GM21367 (cell line): Measurements from ENCODE around the gene WARS2.

Experiments
- ATAC-seq: cut with Tn5 transposase; IDR thresholded peaks from one replicate; pipeline ENCODE4 v1.9.1; 2021; ENCODE audit not compliant: unreplicated experiment

Gene WARS2

DNA sequence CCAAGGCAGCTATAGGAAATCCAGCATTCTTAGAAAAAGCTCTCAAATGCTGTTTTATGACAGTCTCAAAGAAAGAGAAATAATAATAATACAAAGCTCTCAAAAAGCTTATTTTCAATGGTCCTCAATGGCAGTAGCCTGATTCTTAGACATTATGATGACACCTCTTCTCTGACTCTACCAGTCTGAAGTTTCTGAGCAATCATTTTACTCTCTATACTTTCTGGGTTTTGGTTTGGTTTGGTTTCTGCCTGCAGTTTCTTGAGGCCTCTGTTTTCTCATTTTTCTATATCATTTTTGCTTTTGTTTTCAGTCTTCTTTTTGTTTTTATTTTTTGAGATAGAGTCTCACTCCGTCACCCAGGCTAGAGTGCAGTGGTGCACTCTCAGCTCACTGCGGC lies 102.1 kb downstream of the WARS2 start:
- ATAC-seq = no peak

DNA sequence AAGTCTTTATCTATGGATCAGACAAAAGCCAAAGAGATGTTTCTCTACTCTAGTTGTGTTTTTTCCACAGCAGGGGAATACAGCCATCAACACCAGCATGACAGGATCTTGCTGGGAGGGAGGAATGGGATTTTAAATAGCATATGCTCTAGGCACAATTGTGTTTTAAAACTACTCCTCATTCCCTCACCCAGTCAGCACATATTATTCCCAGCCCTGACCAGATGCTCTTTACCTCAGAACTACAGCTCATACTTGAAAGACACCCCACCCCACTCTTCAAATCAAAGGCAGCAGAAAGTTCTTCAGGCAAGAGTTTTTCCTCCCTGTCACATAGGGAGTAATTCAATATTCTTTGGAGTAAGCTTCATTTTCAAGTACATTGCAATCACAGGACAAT lies 106.1 kb downstream of the WARS2 start:
- no peak for ATAC-seq

DNA sequence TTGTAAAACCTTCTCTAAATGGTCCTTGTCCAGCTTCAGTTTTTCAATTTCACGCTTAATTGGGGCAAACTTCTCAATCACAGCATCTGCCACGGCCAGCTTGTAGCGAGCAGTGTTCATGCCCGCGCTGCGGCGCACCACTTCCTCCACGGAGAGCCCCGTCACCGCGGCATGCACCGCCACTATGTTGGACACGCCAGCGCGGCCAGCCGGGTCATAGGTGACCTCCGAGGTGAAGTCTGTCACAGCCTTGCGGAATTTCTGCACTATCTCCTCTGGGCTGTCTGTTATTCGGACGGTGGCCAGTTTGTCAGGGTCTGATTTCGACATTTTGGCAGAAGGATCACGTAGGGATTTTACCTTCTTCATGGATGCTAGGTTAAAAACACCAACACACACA lies 107.5 kb downstream of the WARS2 start:
- no peak for ATAC-seq

DNA sequence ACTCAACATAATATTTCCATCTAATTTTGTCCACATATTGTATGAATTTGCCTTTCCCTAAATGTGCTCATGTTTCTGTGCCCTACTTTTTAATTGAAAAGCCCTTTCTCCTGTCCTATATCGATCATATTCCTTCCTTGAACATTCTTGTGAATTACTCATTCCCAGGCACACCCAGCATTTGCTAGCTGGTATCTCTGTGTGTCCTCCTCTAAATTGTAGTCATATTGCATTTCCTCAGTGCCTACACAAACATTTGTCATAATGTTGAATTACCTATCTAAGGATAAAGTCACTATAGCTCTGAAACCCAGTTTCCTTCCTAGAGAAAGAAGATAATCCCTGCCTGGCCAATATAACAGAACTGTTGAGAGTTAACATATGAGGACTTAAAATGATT lies 112.7 kb downstream of the WARS2 start:
- ATAC-seq = no peak

DNA sequence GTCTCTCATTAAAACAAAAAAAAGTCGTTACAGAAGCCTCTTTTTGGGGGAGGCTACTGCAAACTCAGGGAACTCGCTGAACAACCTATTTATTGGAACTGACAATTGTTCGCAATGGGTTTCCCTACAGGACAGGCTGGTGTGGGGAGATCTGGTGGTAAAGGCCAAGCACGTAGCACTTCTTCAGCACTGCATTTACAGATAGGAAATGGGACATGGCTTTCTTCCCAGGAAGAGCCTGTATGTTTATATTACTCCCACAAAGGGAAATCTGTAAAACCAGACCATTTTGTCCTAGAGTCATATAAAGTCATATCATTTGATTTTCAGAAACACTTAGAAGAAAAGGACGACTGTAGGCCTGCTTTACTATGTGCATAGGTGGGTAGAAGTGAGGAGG lies 113.5 kb downstream of the WARS2 start:
- no peak for ATAC-seq

DNA sequence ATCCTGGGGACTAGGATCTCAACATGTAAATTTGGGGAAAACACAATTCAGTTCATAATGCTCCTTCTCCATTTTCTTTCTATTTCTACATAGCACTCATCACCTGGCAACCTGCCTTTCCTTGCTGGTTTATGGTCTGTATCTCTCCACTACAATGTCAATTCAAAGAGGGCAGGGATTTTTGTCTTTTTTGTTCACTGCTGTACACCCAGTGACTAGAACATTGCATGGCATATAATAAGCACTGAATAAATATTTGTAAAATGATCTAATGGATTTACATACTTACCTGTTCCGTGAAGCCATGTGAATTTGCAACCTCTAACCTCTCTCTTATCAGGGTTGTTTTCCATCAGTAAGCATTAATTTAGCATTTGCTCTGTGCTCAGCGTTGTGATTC lies 124.9 kb downstream of the WARS2 start:
- no peak for ATAC-seq

DNA sequence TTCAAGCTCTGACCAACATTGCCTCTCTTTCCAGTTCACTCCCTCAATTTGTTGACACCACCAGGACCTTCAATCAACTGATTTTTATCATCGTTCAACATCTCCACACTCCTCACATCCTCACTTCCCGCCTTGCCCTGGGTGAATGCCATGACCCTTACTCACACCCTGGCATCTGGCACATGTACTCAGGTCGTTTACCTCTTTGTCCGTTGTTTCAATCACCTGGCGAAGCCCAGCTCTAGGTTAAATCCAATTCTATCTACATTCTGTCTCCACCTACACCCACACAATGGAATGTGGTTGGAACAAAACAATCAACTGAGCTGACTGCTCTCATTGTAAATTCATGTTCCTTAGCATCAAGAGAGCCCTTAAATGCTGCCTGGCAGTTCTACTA lies 128.1 kb downstream of the WARS2 start:
- ATAC-seq = no peak

DNA sequence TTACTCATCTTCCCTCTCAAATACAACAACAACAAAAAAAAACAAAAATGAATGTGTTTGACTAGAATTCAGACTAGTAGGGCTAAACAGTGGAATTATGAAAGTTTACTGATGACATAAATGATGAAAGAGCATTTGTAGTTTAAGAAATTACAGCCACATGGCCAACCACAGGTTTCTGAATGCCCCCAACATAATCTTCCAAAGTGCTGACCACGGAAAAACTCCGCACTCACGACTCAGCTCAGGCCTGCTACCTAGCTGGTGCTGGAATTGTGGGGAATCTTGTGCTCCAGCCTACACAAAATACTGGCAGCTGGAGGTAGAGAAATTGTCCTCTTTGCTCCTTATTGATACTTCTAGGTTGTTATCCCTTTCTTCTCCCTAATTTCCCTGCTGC lies 128.7 kb downstream of the WARS2 start:
- ATAC-seq = no peak

DNA sequence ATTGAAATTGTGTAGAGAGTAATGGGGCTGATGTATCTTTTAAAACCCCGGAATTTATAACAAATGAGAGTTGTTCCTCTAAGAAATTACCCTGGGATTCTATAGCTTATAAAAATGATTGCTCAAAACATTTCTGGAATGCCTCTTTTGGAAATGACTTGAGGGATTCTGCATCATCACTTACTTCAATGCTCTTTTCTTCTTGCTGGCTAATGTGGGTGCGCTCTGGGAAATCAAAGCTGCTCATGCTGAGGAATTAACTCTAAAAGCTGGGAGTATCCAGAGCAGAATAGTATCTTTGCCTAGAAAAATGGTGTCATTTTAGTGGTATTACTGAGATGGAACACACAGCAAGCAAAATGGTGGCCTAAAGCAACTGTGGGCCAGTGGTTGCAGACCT lies 129.3 kb downstream of the WARS2 start:
- ATAC-seq = no peak

DNA sequence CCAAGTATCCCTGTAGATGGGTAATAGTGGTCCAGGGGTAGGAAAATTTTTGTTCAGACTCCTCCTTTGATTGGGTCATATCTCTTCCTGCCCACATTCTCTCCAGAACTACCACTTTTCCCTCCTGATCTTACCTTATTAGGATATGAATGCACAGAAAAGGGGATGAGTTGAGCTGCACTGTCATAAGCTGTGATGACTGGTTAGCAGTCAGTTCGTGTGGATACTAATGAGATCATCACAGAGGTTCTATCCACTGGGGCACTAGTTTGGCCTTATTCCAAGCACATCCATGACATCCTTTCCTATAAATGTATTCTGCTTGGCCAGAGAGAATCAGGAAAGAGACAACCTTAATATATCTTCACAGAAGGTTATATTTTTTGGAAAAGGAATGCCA lies 130.3 kb downstream of the WARS2 start:
- ATAC-seq = no peak

DNA sequence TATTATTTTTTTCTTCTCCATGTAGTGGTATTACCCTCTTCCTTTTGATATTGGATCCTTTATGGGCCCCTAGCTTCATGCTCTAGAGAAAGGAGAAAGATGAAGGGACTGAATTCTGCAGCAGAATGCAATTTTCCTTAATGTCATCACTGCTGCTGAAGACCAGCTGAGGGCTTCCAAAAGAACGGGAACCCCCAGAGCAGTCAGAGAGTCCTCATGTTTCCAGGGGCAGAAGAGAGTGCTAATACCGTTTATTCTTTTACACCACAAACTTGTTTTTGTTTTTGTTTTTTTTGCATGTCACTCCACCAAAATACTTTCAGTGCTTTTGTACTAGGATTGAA lies 131.2 kb downstream of the WARS2 start:
- ATAC-seq = no peak

DNA sequence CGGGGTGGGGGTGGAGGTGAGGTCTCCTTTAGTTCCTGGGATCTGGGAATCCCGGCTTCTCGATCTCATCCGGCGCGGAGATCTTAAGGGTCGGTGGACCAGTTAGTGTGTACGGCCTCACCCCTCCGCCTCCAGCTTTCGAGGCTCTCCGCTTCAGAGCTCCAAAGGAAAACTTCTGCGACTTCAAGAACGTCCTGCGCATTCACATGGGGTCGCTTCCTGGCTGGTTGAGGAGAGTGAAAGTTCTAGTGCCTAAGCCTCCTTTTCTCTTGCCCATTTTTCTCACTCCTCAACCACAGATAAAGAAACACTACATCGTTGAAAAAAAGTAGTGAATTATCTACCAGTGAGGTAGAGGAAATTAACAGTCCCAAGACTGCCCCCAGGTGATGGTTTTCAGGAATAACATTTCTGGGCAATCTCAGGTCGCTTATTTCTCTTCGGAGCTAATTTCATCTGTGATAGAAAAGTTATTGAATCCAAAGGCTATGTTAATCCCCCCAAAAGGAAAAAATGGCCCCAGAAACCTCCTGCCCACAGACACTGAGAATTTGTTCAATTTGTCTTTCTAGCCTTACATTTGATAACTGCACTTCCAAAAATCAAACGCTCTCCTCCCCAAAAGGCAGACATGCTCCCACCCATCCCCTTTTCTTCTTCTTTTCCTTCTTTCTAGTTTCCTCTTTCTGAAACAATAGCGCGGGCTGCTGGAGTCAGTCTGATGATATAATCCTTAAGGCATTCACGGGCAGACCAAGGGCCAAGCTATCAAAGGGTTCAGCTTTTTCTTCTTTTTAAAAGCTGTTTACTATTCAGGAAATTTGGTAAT lies 131.8 kb downstream of the WARS2 start:
- ATAC-seq = no peak

DNA sequence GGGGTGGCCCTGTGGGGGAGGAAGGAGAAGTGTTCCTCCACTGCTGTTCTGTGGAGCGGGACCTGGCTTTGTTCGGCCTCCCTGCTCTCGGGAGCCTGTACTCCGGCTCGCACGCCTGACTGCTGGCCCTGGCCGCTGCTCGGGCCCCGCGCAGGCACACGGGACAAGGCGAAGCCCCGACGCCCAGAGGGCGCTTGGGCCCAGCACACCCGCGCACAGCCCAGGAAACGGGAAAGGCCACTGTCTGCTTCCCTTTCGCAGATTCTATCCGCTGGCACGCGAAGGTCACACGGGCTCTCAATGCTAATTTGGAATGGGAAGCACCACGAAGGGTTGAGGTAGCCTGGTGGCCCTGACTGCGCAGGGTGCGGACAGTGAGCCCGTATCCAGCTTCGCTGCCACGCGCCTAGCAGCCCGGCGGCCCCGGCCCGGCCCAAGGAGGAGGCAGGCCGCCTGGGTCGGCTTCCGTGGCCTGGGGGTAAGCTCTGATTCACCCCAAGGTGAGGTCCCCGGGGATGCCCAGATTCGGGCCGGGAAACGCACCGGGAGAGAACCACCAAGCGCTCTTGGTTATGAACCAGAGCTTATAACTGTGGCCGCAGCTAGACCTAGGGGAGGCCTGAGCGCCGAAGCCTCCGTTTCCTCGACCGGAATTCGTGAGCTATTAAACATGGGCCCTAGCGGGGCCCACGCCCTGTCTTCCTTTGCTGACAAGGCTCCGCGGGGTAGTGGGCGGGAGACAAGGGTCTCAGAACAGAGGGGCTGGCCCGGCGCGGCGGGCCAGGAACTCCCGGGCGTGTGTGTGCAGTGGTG lies 132.6 kb downstream of the WARS2 start:
- ATAC-seq = no peak

DNA sequence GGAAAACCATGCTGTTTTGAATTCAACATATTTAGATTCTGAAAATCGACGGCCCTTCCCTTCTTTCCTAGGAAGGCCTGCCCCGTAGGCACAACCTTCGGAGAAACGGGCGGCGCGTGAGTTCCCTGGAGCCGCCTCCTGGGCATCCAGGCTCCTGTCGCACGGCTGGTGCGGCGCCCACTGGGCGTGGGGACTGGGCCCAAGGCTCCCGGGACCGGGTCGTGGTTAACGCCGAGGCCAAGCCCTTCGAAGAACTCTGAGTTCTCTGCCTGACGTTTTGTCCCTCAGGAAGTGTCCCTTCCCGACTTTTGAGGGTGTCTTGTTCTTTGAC lies 133.1 kb downstream of the WARS2 start:
- no peak for ATAC-seq

DNA sequence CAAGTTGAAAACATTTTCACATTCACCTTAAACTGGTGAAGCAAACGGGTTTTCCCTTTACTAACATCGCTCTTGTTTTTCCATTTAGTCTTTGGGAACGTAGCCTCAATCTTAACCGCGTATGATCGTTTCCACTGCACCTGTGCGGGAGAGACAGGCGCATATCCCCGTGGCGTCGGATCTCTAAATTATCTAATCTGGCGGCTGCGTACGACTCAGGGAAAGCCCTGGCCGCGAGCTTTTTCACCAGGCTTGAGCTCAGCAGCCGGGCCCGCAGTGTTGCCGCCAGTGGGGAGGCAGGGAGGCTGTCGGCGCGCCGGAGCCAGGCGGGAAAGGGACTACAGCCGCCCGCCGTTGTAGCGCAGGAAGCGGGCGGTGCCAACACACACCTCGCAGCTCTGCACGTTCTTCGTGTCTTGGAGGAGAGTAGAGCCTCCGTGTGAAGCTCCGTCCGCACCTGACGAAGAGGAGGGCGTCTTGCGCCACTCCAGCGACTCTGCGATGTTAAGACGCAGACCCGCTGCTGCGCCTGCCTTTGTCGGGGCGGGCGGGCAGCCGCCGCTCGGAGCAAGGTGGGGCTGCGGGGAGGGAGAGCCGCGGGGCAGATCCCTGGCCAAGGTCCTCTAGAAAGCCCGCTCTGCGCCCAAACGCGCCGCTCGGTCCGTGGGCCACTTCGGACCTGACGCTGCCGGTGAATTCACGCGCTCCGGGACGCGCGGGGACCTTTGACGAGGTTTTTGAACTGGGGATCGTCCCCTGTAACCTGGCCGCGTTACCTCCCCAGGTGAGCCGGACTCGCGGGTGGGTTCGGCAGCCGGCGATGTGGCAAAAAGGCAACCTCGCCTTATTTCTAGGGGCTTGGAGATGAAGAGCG lies 133.8 kb downstream of the WARS2 start:
- ATAC-seq = no peak

DNA sequence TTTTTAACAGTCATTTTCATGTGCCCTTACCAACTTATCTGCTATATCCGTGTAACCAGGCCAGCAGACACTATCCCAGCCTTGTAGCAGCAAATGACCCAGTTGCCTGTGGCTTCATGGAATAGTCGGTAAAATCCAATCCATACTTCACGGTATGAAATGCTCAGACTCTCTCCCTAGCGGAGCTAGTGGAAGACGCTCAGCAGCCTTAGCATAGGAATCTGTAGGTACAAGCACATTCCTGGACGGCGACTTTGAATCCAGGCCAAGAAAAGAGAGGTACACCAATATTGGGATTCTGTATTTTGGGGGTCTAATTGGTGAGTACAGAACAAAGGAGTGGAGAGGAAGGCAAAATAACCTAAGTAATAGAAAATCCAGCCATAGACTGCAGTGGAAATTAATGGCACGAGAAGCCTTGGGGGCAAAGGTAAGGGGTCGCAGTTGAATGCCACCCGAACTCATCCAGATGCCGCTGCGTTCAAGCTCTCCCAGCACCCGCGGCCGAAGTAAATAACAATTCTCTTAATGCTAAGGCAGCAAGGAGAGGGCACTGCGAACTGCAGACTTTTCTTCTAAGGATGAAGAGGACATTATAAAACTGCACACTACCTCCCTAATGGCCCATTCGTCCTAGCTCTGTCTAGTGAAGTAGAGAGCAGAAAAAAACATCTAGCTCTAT lies 134.6 kb downstream of the WARS2 start:
- ATAC-seq = no peak

DNA sequence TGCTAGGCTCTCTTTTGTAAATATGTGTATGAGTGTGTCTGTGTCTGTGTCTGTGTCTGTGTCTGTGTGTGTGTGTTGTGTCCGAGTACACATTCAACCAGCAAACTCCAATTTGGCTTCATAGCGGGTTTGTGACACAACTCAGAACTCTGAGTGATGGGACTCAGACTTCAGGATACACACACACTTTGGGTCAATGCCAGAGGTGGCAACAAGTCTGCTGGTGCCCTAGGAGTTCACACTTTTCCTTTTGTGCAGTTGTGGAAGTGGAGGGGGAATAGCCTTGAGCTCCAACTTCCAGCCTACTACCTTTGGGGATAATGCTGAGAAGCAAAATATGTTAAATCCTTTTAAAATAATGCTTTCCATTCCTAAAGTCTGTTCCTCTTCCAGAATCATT lies 135.7 kb downstream of the WARS2 start:
- no peak for ATAC-seq

DNA sequence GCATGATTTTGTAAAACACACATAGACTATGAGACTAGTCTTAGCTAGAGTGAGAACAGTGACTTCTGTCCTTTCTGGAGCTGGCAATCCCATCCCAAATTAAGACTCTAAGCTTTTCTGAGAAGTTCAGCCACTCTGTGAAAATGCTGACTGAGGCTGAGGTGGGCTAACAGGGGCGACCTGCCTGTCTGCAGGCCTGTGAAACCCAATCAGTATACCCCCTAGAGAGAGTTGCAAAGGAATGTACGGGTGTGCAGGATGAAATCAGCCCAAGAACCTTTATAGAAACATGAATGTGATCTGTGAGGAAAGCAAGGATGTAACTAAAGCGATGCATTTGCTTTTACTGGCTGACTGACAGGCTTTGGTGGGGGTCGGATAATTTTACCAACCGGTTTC lies 136.3 kb downstream of the WARS2 start:
- ATAC-seq = no peak

DNA sequence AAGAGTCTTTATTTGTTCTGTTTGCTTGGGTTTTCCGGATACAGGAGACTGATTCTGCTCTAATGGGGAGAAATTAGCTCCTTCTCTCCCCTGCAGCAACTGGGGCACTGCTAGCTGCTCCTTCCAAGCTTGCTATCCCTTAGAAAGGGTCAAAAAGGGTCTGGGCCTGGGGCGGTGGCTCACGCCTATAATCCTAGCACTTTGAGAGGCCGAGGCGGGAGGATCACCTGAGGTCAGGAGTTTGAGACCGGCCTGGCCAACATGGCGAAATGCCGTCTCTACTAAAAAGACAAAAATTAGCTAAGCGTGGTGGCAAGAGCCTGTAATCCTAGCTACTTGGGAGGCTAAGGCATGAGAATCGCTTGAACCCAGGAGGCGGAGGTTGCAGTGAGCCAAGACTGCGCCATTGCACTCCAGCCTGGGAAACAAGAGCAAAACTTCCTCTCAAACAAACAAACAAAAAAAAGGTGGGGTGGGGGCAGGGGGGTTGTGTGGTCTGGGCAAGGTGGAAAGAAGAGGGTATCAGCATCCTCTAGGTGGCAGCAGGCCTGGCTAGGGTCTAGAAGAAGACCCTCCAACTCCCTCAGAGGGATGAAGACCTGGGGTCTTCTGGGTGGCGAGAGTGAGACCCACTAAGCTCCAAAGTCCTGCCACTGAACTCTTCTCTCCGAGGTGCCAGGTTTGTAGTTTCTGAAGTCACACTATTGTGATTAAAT lies 136.9 kb downstream of the WARS2 start:
- no peak for ATAC-seq

DNA sequence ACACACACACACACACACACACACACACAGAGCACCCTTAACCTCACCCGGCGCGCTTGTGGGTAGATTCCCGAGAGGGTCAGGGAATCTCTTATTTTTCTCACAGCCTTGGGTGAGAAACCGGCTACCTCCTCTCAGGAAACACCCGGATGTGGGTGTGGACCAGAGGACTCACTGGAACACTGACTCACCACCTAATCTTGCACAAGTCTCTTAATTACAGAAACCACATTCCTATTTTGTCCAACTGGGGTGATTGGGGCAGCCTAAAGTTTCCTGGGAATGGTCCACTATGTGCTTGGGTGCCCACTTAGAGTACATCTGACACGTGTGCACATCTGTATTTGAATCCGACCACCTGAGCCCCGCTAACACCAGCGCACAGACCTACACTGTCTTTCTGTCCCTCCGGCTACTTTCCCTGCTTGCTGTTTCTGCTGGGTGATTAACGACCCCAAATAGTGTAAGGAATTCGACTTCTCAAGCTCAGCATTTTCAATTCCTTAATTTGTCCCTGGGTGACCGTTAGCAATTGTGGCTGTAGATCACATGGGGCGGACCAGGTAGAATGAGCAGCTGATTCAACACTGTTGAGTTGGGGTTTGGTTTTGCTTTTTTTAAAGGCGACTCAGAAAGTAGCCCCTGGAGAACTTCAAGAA lies 138.3 kb downstream of the WARS2 start:
- no peak for ATAC-seq
